ENCODE data around the gene MTTP.

MTTP gene

DNA sequence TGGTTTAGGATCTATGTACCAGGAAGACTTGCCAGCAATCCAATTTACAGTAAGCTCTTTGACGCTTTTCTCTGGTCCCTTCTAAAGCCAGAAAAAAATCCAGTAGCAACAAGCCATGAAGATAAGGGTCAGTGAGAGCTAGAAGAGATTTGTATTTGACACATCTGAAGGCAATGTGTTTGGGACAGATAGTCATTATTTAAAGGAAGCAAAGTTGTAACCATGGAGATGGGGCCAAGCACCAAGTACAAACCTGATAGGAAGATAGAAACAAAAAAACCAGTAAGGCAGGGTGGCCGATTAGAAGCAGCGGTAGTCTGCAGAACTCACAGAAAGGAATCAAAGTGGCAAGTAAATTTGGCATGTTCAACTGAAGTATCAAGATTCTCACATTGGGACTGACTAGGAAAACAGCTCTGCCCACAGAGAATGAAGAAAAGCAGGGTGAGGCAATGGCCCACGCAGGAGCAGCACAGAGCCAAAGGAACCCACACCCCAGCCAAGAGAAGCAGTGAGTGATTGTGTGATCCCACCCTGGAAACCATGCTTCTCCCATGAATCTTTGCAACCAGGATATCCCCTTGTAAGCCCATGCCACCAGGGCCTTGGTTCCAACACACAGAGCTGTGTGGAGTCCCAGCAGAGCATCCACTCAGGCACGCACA lies 95.9 kb downstream of the MTTP start:
- DNase-seq (ENCODE audit: low read depth), result no peak
